GM12874 (cell line): ENCODE results near the gene ERH.

Experiments used
- TF ChIP-seq, protein P1 (sequence below): IDR thresholded peaks from 2 replicates; pipeline ENCODE4 v1.5.1; 2011; ENCODE audit warnings: low read depth, mild to moderate bottlenecking, control low read depth, low read length, moderate library complexity; ENCODE audit not compliant: insufficient read depth

The ERH gene

DNA sequence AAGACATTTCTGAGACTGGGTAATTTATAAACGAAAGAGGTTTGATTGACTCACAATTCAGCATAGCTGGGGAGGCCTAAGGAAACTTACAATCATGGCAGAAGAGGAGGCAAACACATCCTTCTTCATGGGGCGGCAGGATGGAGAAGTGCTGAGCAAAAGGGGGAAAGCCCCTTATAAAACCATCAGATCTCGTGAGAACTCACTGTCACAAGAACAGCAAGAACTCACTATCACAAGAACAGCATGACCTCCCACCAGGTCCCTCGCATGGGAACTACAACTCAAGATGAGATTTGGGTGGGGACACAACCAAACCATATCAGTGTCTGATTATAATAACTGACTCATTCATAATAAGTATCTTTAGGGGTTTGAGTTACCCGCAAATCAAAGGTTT, 6.8 kb upstream of the ERH start:
- TF ChIP-seq, protein P1, sequence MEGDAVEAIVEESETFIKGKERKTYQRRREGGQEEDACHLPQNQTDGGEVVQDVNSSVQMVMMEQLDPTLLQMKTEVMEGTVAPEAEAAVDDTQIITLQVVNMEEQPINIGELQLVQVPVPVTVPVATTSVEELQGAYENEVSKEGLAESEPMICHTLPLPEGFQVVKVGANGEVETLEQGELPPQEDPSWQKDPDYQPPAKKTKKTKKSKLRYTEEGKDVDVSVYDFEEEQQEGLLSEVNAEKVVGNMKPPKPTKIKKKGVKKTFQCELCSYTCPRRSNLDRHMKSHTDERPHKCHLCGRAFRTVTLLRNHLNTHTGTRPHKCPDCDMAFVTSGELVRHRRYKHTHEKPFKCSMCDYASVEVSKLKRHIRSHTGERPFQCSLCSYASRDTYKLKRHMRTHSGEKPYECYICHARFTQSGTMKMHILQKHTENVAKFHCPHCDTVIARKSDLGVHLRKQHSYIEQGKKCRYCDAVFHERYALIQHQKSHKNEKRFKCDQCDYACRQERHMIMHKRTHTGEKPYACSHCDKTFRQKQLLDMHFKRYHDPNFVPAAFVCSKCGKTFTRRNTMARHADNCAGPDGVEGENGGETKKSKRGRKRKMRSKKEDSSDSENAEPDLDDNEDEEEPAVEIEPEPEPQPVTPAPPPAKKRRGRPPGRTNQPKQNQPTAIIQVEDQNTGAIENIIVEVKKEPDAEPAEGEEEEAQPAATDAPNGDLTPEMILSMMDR, result no peak

DNA sequence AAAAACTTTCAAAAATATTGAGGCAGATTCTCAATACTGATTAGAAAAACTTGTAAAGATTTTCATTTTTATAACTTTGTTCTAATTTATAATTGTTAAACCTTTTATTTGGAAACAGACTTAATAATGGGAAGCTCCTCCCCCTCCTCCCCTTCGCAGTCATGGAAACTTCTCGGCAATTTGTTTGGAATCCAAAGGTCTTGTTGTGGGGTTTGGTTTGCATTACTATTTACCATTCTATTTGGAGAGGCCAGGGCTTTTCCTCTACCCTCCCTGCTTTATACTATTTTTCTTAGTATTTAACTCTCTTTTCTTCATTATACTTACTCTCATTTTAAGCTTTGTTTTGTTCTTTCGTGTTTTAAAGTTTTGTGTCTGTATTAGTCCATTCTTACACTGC, 6.4 kb upstream of the ERH start:
- TF ChIP-seq, protein P1, result no peak

DNA sequence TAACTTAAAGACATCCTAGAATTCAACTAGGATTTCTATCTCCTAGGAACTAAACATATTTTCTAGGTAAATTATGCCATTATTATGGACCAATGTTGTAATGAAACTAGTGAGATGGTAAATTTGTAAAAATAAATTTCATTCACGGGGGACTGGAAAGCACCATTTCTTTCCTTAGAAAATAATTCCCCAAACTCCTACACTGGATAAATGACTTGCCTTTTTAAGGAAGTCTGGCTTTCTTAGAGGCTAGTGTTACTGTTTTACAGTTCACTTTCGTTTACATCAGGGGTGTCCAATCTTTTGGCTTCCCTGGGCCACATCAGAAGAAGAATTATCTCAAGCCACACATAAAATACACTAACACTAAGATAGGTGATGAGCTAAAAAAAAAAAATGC, 3.7 kb upstream of the ERH start:
- TF ChIP-seq, protein P1, result no peak

DNA sequence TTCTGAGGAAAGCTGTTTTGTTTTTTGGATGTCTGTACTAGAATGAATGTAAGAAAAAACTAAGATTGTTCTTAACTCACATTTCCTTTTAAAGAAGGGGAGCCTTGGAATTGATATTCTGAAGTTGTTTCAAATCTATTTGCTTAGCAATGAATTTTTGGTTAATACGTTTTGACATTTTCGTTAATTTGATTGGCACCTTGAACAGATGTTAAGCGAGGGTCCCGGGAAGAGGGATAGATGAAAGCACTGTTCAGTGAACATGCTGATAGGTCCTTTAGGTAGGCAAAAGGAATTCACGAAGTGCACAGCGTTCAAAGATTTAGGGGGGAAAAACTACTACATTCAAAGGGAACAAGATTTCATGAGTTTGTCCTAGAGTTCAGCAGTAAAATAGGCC, 2.1 kb upstream of the ERH start:
- TF ChIP-seq, protein P1, result no peak

DNA sequence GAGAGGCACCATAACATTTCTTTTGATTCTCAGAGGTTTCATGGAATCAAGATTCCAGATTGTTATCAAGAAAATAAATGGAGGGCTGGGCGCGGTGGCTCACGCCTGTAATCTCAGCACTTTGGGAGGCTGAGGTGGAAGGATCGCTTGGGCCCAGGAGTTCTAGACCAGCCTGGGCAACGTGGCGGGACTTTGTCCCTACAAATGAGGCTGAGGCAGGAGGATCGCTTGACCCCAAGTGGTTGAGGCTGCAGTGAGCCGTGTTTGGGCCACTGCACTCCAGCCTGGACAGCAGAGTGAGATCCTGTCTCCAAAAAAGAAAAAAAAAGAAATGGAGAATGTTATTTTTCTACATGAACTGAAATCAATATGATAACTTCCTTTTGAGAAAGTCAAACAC, 1.7 kb upstream of the ERH start:
- TF ChIP-seq, protein P1, result no peak

DNA sequence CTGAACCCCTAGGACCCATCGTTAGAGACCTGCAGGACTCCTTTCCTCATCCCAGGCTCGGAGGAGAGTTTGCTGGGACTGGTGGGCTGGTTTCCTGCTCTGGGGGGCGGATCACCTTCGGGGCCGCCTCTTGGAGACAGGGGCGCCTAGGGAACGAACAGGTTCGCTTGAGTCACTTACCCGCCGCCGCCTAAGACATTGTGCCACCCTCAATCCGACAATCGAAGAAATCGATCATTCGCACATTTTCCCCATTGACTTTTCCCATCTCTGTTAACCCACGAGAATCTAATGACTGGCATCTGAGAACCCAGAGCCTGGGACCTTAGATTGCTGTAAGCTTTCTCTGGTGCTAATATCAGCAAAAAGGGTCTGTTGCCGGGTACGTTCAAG, 715 bp upstream of the ERH start:
- TF ChIP-seq, protein P1, result no peak

DNA sequence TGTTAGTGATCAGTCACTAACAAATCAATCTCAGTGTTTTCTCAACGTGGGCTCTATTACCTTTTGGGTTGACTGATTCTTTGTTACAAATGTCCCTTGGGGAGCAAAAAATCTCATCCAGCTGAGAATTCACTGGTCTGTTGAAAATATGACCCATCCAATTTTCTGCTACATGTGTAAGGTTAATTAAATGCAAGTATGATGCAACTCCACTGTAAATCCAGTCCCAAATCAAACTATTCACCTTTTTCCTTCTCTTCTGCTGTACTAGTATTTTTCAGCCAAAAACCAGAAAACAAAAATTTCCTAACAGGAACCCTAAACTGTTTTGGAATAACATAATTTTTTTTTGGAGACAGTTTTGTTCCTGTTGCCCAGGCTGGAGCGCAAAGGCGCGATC, 2.2 kb downstream of the ERH start:
- TF ChIP-seq, protein P1, result no peak

DNA sequence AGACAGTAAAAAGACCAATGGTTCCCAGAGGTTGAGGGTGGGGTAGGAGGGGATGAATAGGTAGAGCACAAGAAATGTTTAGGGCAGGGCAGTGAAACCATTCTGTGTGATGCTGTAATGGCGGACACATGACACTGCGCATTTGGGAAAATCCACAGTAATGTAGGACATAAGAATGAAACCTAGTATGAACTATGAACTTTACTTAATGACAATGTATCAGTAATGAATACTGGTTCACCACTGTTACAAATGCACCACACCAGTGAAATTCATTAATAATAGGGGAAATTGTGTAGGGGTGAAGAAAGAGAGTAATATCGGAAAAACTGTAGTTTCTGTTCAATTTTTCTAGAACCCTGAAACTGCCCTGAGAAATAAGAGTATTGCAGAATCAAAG, 5.6 kb downstream of the ERH start:
- TF ChIP-seq, protein P1, result no peak
